Measurements from ENCODE around the gene ST6GALNAC3.

DNA sequence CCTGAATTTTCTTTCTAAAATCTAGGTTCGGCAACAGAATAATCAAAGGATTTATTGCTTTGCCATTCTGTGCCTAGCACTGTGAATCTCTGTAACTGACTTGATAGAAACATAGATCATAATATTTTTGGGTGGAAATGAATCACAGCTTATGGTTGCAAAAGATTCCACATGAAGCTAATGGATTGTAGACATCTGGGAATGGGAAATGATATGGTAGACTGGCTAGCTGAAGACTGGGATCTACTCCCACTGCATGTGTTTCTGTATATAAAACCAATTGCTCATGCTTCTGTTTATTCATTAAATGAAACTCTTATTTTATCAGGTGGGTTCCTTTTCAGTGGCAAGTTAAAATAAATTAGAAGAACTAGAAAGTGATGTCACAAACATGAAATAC lies 395.6 kb downstream of the ST6GALNAC3 start:
- TF ChIP-seq EZH2phosphoT487 (IDR thresholded peaks at IDR 0.05; ENCODE audit: borderline replicate concordance, low read length): no peak
- TF ChIP-seq, protein P1, sequence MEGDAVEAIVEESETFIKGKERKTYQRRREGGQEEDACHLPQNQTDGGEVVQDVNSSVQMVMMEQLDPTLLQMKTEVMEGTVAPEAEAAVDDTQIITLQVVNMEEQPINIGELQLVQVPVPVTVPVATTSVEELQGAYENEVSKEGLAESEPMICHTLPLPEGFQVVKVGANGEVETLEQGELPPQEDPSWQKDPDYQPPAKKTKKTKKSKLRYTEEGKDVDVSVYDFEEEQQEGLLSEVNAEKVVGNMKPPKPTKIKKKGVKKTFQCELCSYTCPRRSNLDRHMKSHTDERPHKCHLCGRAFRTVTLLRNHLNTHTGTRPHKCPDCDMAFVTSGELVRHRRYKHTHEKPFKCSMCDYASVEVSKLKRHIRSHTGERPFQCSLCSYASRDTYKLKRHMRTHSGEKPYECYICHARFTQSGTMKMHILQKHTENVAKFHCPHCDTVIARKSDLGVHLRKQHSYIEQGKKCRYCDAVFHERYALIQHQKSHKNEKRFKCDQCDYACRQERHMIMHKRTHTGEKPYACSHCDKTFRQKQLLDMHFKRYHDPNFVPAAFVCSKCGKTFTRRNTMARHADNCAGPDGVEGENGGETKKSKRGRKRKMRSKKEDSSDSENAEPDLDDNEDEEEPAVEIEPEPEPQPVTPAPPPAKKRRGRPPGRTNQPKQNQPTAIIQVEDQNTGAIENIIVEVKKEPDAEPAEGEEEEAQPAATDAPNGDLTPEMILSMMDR (IDR thresholded peaks at IDR 0.05; ENCODE audit: low read depth, low read length, poor library complexity, severe bottlenecking): no peak
